Stimulated activated naive CD4-positive, alpha-beta T cell (primary cell): ENCODE data around the gene FGA.
"Not testable (repeated sequence)": the region's sequence is repeated elsewhere in the genome, so short reads cannot be mapped to it uniquely, and the experiment has no call there.

ENCODE experiments used
- DNase-seq, 6 experiments: peaks; one replicate each; lab custom pipeline; 2025; lab: John Stamatoyannopoulos, UW

The FGA gene

GRCh38 chr4:154606728-154607723 is 16.5 kb upstream of the FGA start:
- DNase-seq = no peak

GRCh38 chr4:154604696-154605200 is 14.2 kb upstream of the FGA start:
- no peak for DNase-seq

GRCh38 chr4:154603033-154603943 is 12.7 kb upstream of the FGA start:
- no peak for DNase-seq

- DNase-seq = no peak
These were observed 12.0 kb upstream of the FGA start for GRCh38 chr4:154602404-154603020.

GRCh38 chr4:154597798-154598774 is 7.5 kb upstream of the FGA start:
- DNase-seq = no peak

- DNase-seq = not testable (repeated sequence)
These were observed 6.7 kb upstream of the FGA start for GRCh38 chr4:154597281-154597680.

- DNase-seq = no peak
These were observed 5.3 kb upstream of the FGA start for GRCh38 chr4:154595807-154596206.

- DNase-seq = not testable (repeated sequence)
These were observed 3.8 kb upstream of the FGA start for GRCh38 chr4:154594343-154594742.

- DNase-seq = no peak
These were observed 3.3 kb upstream of the FGA start for GRCh38 chr4:154593868-154594267.

- DNase-seq = no peak
These were observed 1.3 kb upstream of the FGA start for GRCh38 chr4:154591890-154592289.

- no peak for DNase-seq
These were observed 995 bp downstream of the FGA start for GRCh38 chr4:154589296-154590197.

GRCh38 chr4:154588198-154588597 is 2.3 kb downstream of the FGA start:
- no peak for DNase-seq

- no peak for DNase-seq
These were observed 4.1 kb downstream of the FGA start for GRCh38 chr4:154586296-154587033.

- no peak for DNase-seq
These were observed 5.0 kb downstream of the FGA start for GRCh38 chr4:154585369-154586018.

GRCh38 chr4:154584259-154584658 is 6.3 kb downstream of the FGA start:
- no peak for DNase-seq

- no peak for DNase-seq
These were observed 6.9 kb downstream of the FGA start for GRCh38 chr4:154583677-154584076.

GRCh38 chr4:154583230-154583629 is 7.3 kb downstream of the FGA start:
- DNase-seq = no peak

GRCh38 chr4:154582723-154583122 is 7.8 kb downstream of the FGA start:
- no peak for DNase-seq
